BJ (cell line): ENCODE results near the gene LPGAT1. TPM values are rescaled to one million over a fixed set of nuclear protein-coding genes. Genes with fewer than 3 reads are reported as not detected.
"Not testable (repeated sequence)": the region's sequence is repeated elsewhere in the genome, so short reads cannot be mapped to it uniquely, and the experiment has no call there.

ENCODE experiments used
- CTCF ChIA-PET: fragments of 350-600 bp; formaldehyde crosslinking; extraction: SDS; loops from one replicate; lab custom pipeline; 2021; ENCODE audit warnings: antibody characterized with exemption, inconsistent platforms; lab: Yijun Ruan, JAX
- POLR2A ChIA-PET: fragments of 300-600 bp; sonication (Branson Sonifier 250); formaldehyde crosslinking; extraction: SDS; loops from one replicate; lab custom pipeline; 2021; ENCODE audit warnings: antibody characterized with exemption; lab: Charles Lee
- DNase-seq: peaks from one replicate; pipeline ENCODE4 v3.0.0-alpha.2; 2011; ENCODE audit warnings: low read depth
- H3K27me3 ChIP-seq: 2 replicates; pipeline ENCODE4 v1.6.0; 2011; ENCODE audit warnings: low read length; ENCODE audit not compliant: control insufficient read depth, insufficient read depth
- H3K36me3 ChIP-seq: 2 replicates; pipeline ENCODE4 v1.5.1; 2011; ENCODE audit warnings: low read length; ENCODE audit not compliant: control insufficient read depth, insufficient read depth
- H3K4me3 ChIP-seq: 2 replicates; pipeline ENCODE4 v1.5.1; 2011; ENCODE audit warnings: low read depth, mild to moderate bottlenecking, control low read depth, low read length
- CTCF ChIP-seq: IDR thresholded peaks from 2 replicates; pipeline ENCODE4 v1.5.1; 2011; ENCODE audit warnings: low read depth, mild to moderate bottlenecking, control low read depth, inconsistent platforms, low read length, moderate library complexity; ENCODE audit not compliant: insufficient read depth
- polyA plus RNA-seq: library from polyadenylated mRNA; depleted of rRNA; stranded (reverse); fragments of >200 nt; gene quantifications from 2 replicates; pipeline ENCODE4 v1.2.3, GENCODE V29; 2011

Gene LPGAT1
- polyA plus RNA-seq, 1 experiment: 7.7 TPM

GRCh38 chr1:211874521-211875347, 44.2 kb upstream of the LPGAT1 start:
- H3K4me3 ChIP-seq: no peak overlapping the region
- no peak for TF ChIP-seq CTCF
- no peaks in the 10 kb centered on the region for H3K36me3 ChIP-seq
- H3K27me3 ChIP-seq: 0 out of 2 replicates have a peak, but pooled peaks cover 1% of the 10 kb centered on the region
- no peak for DNase-seq
- CTCF ChIA-PET: no interaction called here
- POLR2A ChIA-PET: no interaction called here

GRCh38 chr1:211873731-211874130, 43.2 kb upstream of the LPGAT1 start:
- POLR2A ChIA-PET, H3K27me3 ChIP-seq, CTCF ChIA-PET, DNase-seq, H3K36me3 ChIP-seq, H3K4me3 ChIP-seq: not testable (repeated sequence)

- peaks cover 4% of the 10 kb centered on the region for H3K27me3 ChIP-seq
- CTCF ChIA-PET: no interaction called here
- POLR2A ChIA-PET: no interaction called here
- no peaks in the 10 kb centered on the region for H3K36me3 ChIP-seq
- no peak overlapping the region for H3K4me3 ChIP-seq
- DNase-seq: no peak
- no peak for TF ChIP-seq CTCF
Measured at GRCh38 chr1:211870156-211870555, 39.6 kb upstream of the LPGAT1 start.

- Histone ChIP-seq H3K36me3 (no peaks in the 10 kb centered on the region), H3K27me3 (peaks cover 4% of the 10 kb centered on the region), H3K4me3 (no peak overlapping the region)
- ChIA-PET CTCF (no interaction called here), POLR2A (no interaction called here)
- DNase-seq: no peak
- no peak for TF ChIP-seq CTCF
Measured at GRCh38 chr1:211865180-211865579, 34.6 kb upstream of the LPGAT1 start.

- no peak overlapping the region for H3K4me3 ChIP-seq
- no peaks in the 10 kb centered on the region for H3K36me3 ChIP-seq
- 0 out of 2 replicates have a peak, but pooled peaks cover 2% of the 10 kb centered on the region for H3K27me3 ChIP-seq
- no peak for DNase-seq
- CTCF ChIA-PET: no interaction called here
- no peak for TF ChIP-seq CTCF
- POLR2A ChIA-PET: no interaction called here
Measured at GRCh38 chr1:211859405-211859804, 28.8 kb upstream of the LPGAT1 start.
